Panc1 (cell line): Measurements from ENCODE around the gene TRIP4. TPM values are rescaled to one million over a fixed set of nuclear protein-coding genes. Genes with fewer than 3 reads are reported as not detected.

ENCODE experiments used
- ATAC-seq: fragments of 200-7000 bp; cut with Tn5 transposase; 2 replicates; pipeline ENCODE4 v1.9.1; 2020; ENCODE audit warnings: mild to moderate bottlenecking, moderate library complexity
- BruUV-seq: library from RNA; stranded (reverse); fragments of 400-500 nt; replicated peaks from 2 replicates; lab custom pipeline; 2021; lab: Mats Ljungman, UMichigan
- CTCF ChIA-PET: fragments of 300-600 bp; sonication (Branson Sonifier 250); formaldehyde crosslinking; loops from one replicate; lab custom pipeline; 2022; ENCODE audit warnings: antibody characterized with exemption; lab: Charles Lee
- POLR2A ChIA-PET: fragments of 300-600 bp; sonication (Branson Sonifier 250); formaldehyde crosslinking; loops from one replicate; lab custom pipeline; 2022; ENCODE audit warnings: antibody characterized with exemption; lab: Charles Lee
- DNase-seq: peaks from one replicate; pipeline ENCODE4 v3.0.0-alpha.2; 2010; ENCODE audit warnings: low read depth, low spot score
- H3K27ac ChIP-seq: 2 replicates; pipeline ENCODE4 v1.5.1; 2011; ENCODE audit warnings: mild to moderate bottlenecking, low read length, inconsistent platforms
- H3K27me3 ChIP-seq: fragments of 200-500 bp; sonication (Bioruptor generic); 2 replicates; pipeline ENCODE4 v1.6.0; 2014; ENCODE audit warnings: low read length, inconsistent platforms; ENCODE audit not compliant: control insufficient read depth, insufficient read depth
- H3K36me3 ChIP-seq: fragments of 200-500 bp; sonication (Bioruptor generic); 2 replicates; pipeline ENCODE4 v1.5.1; 2014; ENCODE audit warnings: inconsistent platforms, mild to moderate bottlenecking, low read length, moderate library complexity; ENCODE audit not compliant: control insufficient read depth, insufficient read depth
- H3K4me1 ChIP-seq: 2 replicates; pipeline ENCODE4 v1.5.1; 2011; ENCODE audit warnings: inconsistent platforms, mild to moderate bottlenecking, low read length, moderate library complexity; ENCODE audit not compliant: control insufficient read depth, insufficient read depth
- H3K4me3 ChIP-seq, 2 experiments: 2 replicates each; pipeline ENCODE4 v1.5.1; 2011 to 2012; ENCODE audit warnings: low read depth in 2 of 2, low read length in 2 of 2, mild to moderate bottlenecking in 2 of 2, inconsistent platforms in 1 of 2, moderate library complexity in 1 of 2
- H3K9me3 ChIP-seq: fragments of 200-500 bp; sonication (Bioruptor generic); 2 replicates; pipeline ENCODE4 v1.5.1; 2014; ENCODE audit warnings: low read depth, mild to moderate bottlenecking, inconsistent platforms, low read length, moderate library complexity; ENCODE audit not compliant: control insufficient read depth, insufficient read depth
- POLR2AphosphoS5 ChIP-seq: IDR thresholded peaks from 2 replicates; pipeline ENCODE4 v1.6.1; 2012; ENCODE audit warnings: mild to moderate bottlenecking, low read depth, low read length, moderate library complexity
- SIN3A ChIP-seq: IDR thresholded peaks from 2 replicates; pipeline ENCODE4 v1.6.1; 2012; ENCODE audit warnings: low read depth, mild to moderate bottlenecking, low read length, moderate library complexity, borderline replicate concordance; ENCODE audit not compliant: insufficient read depth
- TCF7L2 ChIP-seq: IDR thresholded peaks from 2 replicates; pipeline ENCODE4 v1.6.1; 2011; ENCODE audit warnings: mild to moderate bottlenecking, low read depth, low read length, inconsistent platforms
- in situ Hi-C: cut with HindIII; loops from 2 replicates; pipeline ENCODE4 v1.10.0; 2016; ENCODE audit warnings: low sequenced_read_pairs, low pct_unique_long_range_greater_than_20kb
- intact Hi-C: fragments of 100-400 bp; cut with micrococcal nuclease; formaldehyde crosslinking; loops from one replicate; pipeline ENCODE4 v1.10.0; 2022; ENCODE audit not compliant: unreplicated experiment
- total RNA-seq: library from RNA; stranded (reverse); gene quantifications from one replicate; pipeline ENCODE4 v1.2.1, GENCODE V29; 2021; ENCODE audit not compliant: unreplicated experiment
- TF ChIP-seq, protein P1 (sequence below), 2 experiments: IDR thresholded peaks; 2 replicates each; pipeline ENCODE4 v1.6.1; 2011 to 2012; ENCODE audit warnings: low read depth in 2 of 2, control low read depth in 1 of 2, low read length in 1 of 2, mild to moderate bottlenecking in 1 of 2, moderate library complexity in 1 of 2; ENCODE audit not compliant: insufficient read depth in 1 of 2
- TF ChIP-seq, protein P2 (sequence below): fragments of 450-650 bp; IDR thresholded peaks from 2 replicates; pipeline ENCODE4 v1.5.1; 2017; ENCODE audit warnings: mild to moderate bottlenecking

Gene TRIP4
- total RNA-seq, 1 experiment from 2014 or later = 42.8 TPM

DNA sequence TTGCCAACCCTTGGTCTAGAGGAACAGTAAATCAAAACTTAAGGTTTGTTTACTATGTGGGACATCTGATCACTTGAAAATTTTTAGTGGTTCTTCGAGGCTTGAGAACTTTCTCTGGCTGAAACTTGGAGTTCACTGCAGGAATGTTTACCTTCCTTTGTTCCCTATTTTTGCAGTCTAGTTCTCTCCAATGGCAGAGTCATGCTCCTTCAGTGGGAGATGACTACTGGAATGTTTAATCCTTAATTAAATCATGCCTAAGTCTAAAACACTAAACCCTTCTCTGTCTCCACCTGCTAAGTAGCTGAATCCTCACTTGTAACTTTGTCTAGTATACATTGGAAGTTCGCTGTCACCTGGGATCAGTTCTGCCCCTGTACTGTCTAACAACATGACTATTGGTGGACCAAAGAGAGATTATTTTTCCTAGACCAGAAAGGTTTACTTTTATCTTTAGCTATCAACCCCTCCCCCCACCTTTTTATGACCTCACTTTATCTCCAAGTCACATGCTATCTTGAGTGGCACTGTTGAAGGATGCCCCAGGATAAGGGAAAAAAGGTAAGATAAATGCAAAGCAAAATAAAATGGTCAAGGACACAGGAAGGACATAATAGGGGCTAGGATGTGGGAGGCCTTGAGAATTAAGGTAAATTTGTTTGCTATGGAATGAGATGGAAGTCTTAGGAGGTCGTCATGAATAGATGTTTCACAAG is 71.6 kb downstream of the TRIP4 start:
- ChIA-PET CTCF (no interaction called here), POLR2A (interaction anchor here (0.6 kb wide), 1 partner anchor 18 kb away, joined by 4 read pairs; no protein-coding TSS in a partner anchor)
- intact Hi-C loops = loop anchor here (10.0 kb wide), 1 partner anchor 226 kb away; no protein-coding TSS in a partner anchor

DNA sequence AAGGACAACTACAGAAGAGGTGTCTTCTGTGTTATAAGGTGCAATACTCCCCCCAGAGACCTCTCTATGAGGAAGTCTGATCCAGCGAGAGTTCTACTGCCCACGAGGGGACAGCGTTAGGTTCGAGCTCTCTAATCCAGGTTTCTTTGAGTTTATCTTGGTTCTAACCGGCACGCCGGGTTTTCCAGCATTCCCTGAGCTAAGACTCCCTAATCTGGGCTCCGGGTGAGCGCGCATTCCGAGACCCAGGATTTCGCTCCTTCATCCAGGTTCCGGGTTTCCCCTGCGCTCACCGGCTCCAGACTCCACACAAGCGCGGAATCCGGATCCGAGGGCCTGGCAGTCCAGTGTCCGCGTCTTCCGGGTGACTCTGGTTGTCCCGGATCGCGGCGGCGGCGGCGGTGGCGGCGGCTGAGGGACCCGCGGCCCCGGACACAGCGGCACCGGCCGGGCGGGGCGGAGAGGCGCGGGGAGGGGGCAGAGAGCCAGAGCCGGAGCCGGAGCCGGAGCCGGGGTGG is 72.6 kb downstream of the TRIP4 start, which contains the start of gene ZNF609:
Gene ZNF609 (plus strand): TSS at position 373 of the 518 bp plus-strand sequence. CDS start 38,842 bp downstream, outside the sequence.
- H3K27me3 ChIP-seq = no peaks in the 10 kb centered on the region
- peak within 1 kb of the TSS; percentile 58 to 89 for H3K4me3 ChIP-seq
- H3K36me3 ChIP-seq = no peaks in the 10 kb centered on the region; the same call in 1 of the 2 replicates
- ChIA-PET POLR2A (interaction anchor here (0.6 to 0.7 kb wide), 2 partner anchors 72 to 120 kb away, joined by 4 to 7 read pairs; no protein-coding TSS in a partner anchor), CTCF (interaction anchor here (0.5 to 0.6 kb wide), 2 partner anchors 83 to 193 kb away, joined by 4 to 10 read pairs; no protein-coding TSS in a partner anchor)
- intact Hi-C loops (no loop called here), in situ Hi-C loops (no loop called here)
- ATAC-seq (peak; percentile 93), DNase-seq (peak; percentile 64)
- TF ChIP-seq, protein P1, sequence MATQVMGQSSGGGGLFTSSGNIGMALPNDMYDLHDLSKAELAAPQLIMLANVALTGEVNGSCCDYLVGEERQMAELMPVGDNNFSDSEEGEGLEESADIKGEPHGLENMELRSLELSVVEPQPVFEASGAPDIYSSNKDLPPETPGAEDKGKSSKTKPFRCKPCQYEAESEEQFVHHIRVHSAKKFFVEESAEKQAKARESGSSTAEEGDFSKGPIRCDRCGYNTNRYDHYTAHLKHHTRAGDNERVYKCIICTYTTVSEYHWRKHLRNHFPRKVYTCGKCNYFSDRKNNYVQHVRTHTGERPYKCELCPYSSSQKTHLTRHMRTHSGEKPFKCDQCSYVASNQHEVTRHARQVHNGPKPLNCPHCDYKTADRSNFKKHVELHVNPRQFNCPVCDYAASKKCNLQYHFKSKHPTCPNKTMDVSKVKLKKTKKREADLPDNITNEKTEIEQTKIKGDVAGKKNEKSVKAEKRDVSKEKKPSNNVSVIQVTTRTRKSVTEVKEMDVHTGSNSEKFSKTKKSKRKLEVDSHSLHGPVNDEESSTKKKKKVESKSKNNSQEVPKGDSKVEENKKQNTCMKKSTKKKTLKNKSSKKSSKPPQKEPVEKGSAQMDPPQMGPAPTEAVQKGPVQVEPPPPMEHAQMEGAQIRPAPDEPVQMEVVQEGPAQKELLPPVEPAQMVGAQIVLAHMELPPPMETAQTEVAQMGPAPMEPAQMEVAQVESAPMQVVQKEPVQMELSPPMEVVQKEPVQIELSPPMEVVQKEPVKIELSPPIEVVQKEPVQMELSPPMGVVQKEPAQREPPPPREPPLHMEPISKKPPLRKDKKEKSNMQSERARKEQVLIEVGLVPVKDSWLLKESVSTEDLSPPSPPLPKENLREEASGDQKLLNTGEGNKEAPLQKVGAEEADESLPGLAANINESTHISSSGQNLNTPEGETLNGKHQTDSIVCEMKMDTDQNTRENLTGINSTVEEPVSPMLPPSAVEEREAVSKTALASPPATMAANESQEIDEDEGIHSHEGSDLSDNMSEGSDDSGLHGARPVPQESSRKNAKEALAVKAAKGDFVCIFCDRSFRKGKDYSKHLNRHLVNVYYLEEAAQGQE (IDR thresholded peaks at IDR 0.05; ENCODE audit: insufficient read depth in 1 of 2, low read depth in 2 of 2, low read length in 1 of 2) = no peak
- TF ChIP-seq TCF7L2 (no peak), SIN3A (peak; percentile 68; the same call in 1 of the 2 replicates), POLR2AphosphoS5 (peak; percentile 75)
- TF ChIP-seq, protein P2, sequence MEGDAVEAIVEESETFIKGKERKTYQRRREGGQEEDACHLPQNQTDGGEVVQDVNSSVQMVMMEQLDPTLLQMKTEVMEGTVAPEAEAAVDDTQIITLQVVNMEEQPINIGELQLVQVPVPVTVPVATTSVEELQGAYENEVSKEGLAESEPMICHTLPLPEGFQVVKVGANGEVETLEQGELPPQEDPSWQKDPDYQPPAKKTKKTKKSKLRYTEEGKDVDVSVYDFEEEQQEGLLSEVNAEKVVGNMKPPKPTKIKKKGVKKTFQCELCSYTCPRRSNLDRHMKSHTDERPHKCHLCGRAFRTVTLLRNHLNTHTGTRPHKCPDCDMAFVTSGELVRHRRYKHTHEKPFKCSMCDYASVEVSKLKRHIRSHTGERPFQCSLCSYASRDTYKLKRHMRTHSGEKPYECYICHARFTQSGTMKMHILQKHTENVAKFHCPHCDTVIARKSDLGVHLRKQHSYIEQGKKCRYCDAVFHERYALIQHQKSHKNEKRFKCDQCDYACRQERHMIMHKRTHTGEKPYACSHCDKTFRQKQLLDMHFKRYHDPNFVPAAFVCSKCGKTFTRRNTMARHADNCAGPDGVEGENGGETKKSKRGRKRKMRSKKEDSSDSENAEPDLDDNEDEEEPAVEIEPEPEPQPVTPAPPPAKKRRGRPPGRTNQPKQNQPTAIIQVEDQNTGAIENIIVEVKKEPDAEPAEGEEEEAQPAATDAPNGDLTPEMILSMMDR = no peak
- H3K9me3 ChIP-seq = no peaks in the 10 kb centered on the region
- peaks cover 38% of the 10 kb centered on the region for H3K4me1 ChIP-seq
- no TSS peak for BruUV-seq
- peak within 1 kb of the TSS; percentile 89 for H3K27ac ChIP-seq

More for the DNA sequence above, 71.6 kb downstream of the TRIP4 start:
- Histone ChIP-seq H3K27me3 (no peaks in the 10 kb centered on the region), H3K4me1 (peaks cover 35% of the 10 kb centered on the region), H3K36me3 (no peaks in the 10 kb centered on the region; the same call in 1 of the 2 replicates), H3K9me3 (no peaks in the 10 kb centered on the region), H3K4me3 (peak overlapping the region in 1 of 2 experiments; percentile 58; a peak in 3 of 4 replicates), H3K27ac (peak overlapping the region; percentile 82)
- DNase-seq (no peak), ATAC-seq (no peak)
- no peak for TF ChIP-seq SIN3A
- TF ChIP-seq TCF7L2 = no peak
- TF ChIP-seq, protein P2 = no peak
- TF ChIP-seq, protein P1 (IDR thresholded peaks at IDR 0.05; ENCODE audit: insufficient read depth in 1 of 2, low read depth in 2 of 2, low read length in 1 of 2) = no peak
- TF ChIP-seq POLR2AphosphoS5 = no peak
- BruUV-seq = no TSS peak
- in situ Hi-C loops = no loop called here
